ENCODE data around the gene COL18A1. TPM values are rescaled to one million over a fixed set of nuclear protein-coding genes. Genes with fewer than 3 reads are reported as not detected.

Gene COL18A1
- total and polyA plus RNA-seq, 7 experiments from 2014 or later = 7.0 to 89.8 (median 15.4) TPM

GRCh38 chr21:45423968-45424853 lies 19.2 kb downstream of the COL18A1 start:
- Histone ChIP-seq H3K36me3 (ENCODE audit: control insufficient read depth in 2 of 3, insufficient read depth in 3 of 3, low read length in 3 of 3) (no peaks in the 10 kb centered on the region), H3K27ac (ENCODE audit: low read depth, low read length) (no peak overlapping the region), H3K27me3 (ENCODE audit: control insufficient read depth in 2 of 2, insufficient read depth in 2 of 2, low read length in 2 of 2) (no peaks in the 10 kb centered on the region), H3K4me3 (ENCODE audit: low read length) (no peak overlapping the region), H3K4me1 (ENCODE audit: control insufficient read depth in 2 of 2, insufficient read depth in 2 of 2, low read length in 2 of 2) (no peaks in the 10 kb centered on the region), H3K9me3 (ENCODE audit: control insufficient read depth in 2 of 3, low read length in 3 of 3) (no peaks in the 10 kb centered on the region)
- H3K27me3 Mint-ChIP-seq = no peaks in the 10 kb centered on the region
- DNase-seq = no peak
- intact Hi-C loops (cut with micrococcal nuclease) = no loop called here
- ATAC-seq = no peak
- H3K4me3 Mint-ChIP-seq = no peak overlapping the region
- no peak overlapping the region for H3K27ac Mint-ChIP-seq
- no peaks in the 10 kb centered on the region for H3K36me3 Mint-ChIP-seq
- H3K4me1 Mint-ChIP-seq = peaks cover 0 to 2% (median 0%) of the 10 kb centered on the region in 7 donors
- H3K9me3 Mint-ChIP-seq = no peaks in the 10 kb centered on the region
- ChIA-PET POLR2A (no interaction called here), CTCF (no interaction called here)

GRCh38 chr21:45424854-45425795 lies 20.2 kb downstream of the COL18A1 start:
- intact Hi-C loops (cut with micrococcal nuclease) = no loop called here
- no peak overlapping the region for H3K4me3 Mint-ChIP-seq
- peaks cover 0 to 2% (median 0%) of the 10 kb centered on the region in 7 donors for H3K4me1 Mint-ChIP-seq
- H3K36me3 Mint-ChIP-seq = no peaks in the 10 kb centered on the region
- H3K4me1 ChIP-seq (ENCODE audit: control insufficient read depth in 2 of 2, insufficient read depth in 2 of 2, low read length in 2 of 2) = no peaks in the 10 kb centered on the region
- H3K27ac ChIP-seq (ENCODE audit: low read depth, low read length) = no peak overlapping the region
- ChIA-PET POLR2A (no interaction called here), CTCF (no interaction called here)
- H3K9me3 ChIP-seq (ENCODE audit: control insufficient read depth in 2 of 3, low read length in 3 of 3) = no peaks in the 10 kb centered on the region
- no peaks in the 10 kb centered on the region for H3K27me3 ChIP-seq (ENCODE audit: control insufficient read depth in 2 of 2, insufficient read depth in 2 of 2, low read length in 2 of 2)
- no peak for DNase-seq
- no peaks in the 10 kb centered on the region for H3K27me3 Mint-ChIP-seq
- H3K27ac Mint-ChIP-seq = no peak overlapping the region
- no peak overlapping the region for H3K4me3 ChIP-seq (ENCODE audit: low read length)
- H3K36me3 ChIP-seq (ENCODE audit: control insufficient read depth in 2 of 3, insufficient read depth in 3 of 3, low read length in 3 of 3) = no peaks in the 10 kb centered on the region
- ATAC-seq = no peak
- H3K9me3 Mint-ChIP-seq = no peaks in the 10 kb centered on the region

DNA sequence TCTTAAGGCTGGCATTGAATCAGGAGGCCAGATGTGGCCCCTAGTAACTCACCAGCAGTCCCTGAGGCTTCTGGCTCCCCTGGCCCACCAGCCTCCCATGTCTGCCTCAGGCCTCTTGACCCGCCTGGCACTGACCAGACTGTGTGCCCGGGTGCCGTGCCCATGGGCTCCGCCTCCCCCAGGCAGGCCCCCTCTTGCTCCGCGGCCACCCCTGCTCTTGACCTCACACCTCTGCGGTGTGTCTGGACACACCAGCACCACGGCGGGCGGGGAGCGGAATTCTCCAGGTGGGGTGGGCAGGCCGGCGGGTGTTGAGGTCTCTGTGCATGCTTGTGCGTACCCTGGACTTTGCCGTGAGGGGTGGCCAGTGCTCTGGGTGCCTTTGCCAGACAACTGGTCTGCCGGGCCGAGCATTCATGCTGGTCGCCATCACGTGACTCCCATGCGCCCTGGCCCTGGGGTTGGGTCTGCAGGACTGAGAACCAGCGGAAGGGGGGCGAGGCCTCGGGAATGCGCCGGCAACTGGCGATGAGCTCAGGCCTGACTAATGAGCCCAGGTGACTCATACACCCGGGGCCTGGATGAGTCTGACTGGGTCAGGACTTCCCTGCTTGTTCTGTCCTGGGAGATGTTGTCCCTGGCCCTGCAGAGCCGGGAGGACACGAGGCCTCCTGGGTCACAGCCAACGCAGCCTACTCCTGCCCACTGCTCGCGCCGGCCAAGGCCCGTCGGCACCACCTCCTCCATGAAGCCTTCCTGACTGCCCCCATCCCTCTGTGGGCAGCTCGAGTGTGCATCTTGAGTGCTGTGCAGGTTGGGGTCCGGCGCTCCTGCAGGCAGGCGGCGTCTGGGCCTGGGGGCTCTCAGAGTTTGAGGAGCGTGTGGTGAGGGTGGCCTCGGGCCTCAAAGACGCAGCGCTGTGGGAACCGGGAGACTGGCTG lies 22.6 kb downstream of the COL18A1 start:
- Histone ChIP-seq H3K4me3 (ENCODE audit: low read length) (no peak overlapping the region), H3K27me3 (ENCODE audit: control insufficient read depth in 2 of 2, insufficient read depth in 2 of 2, low read length in 2 of 2) (no peaks in the 10 kb centered on the region), H3K4me1 (ENCODE audit: control insufficient read depth in 2 of 2, insufficient read depth in 2 of 2, low read length in 2 of 2) (no peaks in the 10 kb centered on the region), H3K36me3 (ENCODE audit: control insufficient read depth in 2 of 3, insufficient read depth in 3 of 3, low read length in 3 of 3) (no peaks in the 10 kb centered on the region), H3K9me3 (ENCODE audit: control insufficient read depth in 2 of 3, low read length in 3 of 3) (no peaks in the 10 kb centered on the region), H3K27ac (ENCODE audit: low read depth, low read length) (no peak overlapping the region)
- ATAC-seq (no peak), DNase-seq (no peak)
- Mint-ChIP-seq H3K9me3 (no peaks in the 10 kb centered on the region), H3K27me3 (no peaks in the 10 kb centered on the region), H3K27ac (no peak overlapping the region), H3K4me3 (no peak overlapping the region), H3K36me3 (no peaks in the 10 kb centered on the region), H3K4me1 (no peaks in the 10 kb centered on the region)
- POLR2A ChIA-PET = no interaction called here
- intact Hi-C loops (cut with micrococcal nuclease) = no loop called here
- CTCF ChIA-PET = no interaction called here

DNA sequence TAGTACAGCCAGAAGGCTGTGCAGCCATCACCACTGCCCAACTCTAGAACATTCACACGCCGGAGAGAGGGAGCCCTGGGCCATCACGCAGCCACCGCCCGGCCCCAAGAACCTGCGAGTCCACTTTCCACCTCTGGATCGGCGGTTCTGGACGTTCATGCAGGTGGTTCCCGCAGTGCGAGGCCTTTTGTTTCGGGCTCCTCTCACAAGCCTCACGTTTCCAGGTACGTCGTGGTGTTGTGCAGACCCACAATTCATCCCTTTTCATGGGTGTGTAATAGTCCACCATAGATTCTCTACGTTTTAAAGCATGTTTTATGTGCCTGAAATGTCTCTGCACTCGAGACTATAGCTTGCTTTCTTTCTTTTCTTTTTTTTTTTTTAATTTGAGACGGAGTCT lies 23.6 kb downstream of the COL18A1 start:
- H3K27me3 Mint-ChIP-seq = no peaks in the 10 kb centered on the region
- Histone ChIP-seq H3K9me3 (ENCODE audit: control insufficient read depth in 2 of 3, low read length in 3 of 3) (no peaks in the 10 kb centered on the region), H3K4me3 (ENCODE audit: low read length) (no peak overlapping the region), H3K36me3 (ENCODE audit: control insufficient read depth in 2 of 3, insufficient read depth in 3 of 3, low read length in 3 of 3) (no peaks in the 10 kb centered on the region), H3K4me1 (ENCODE audit: control insufficient read depth in 2 of 2, insufficient read depth in 2 of 2, low read length in 2 of 2) (no peaks in the 10 kb centered on the region), H3K27me3 (ENCODE audit: control insufficient read depth in 2 of 2, insufficient read depth in 2 of 2, low read length in 2 of 2) (no peaks in the 10 kb centered on the region), H3K27ac (ENCODE audit: low read depth, low read length) (no peak overlapping the region)
- no peak overlapping the region for H3K27ac Mint-ChIP-seq
- intact Hi-C loops (cut with micrococcal nuclease) = no loop called here
- DNase-seq (no peak), ATAC-seq (no peak)
- CTCF ChIA-PET = interaction anchor here (1.6 kb wide), 1 partner anchor 12 kb away, joined by 5 read pairs; no protein-coding TSS in a partner anchor
- no peaks in the 10 kb centered on the region for H3K36me3 Mint-ChIP-seq
- no peaks in the 10 kb centered on the region for H3K4me1 Mint-ChIP-seq
- POLR2A ChIA-PET = no interaction called here
- H3K9me3 Mint-ChIP-seq = no peaks in the 10 kb centered on the region
- no peak overlapping the region for H3K4me3 Mint-ChIP-seq

DNA sequence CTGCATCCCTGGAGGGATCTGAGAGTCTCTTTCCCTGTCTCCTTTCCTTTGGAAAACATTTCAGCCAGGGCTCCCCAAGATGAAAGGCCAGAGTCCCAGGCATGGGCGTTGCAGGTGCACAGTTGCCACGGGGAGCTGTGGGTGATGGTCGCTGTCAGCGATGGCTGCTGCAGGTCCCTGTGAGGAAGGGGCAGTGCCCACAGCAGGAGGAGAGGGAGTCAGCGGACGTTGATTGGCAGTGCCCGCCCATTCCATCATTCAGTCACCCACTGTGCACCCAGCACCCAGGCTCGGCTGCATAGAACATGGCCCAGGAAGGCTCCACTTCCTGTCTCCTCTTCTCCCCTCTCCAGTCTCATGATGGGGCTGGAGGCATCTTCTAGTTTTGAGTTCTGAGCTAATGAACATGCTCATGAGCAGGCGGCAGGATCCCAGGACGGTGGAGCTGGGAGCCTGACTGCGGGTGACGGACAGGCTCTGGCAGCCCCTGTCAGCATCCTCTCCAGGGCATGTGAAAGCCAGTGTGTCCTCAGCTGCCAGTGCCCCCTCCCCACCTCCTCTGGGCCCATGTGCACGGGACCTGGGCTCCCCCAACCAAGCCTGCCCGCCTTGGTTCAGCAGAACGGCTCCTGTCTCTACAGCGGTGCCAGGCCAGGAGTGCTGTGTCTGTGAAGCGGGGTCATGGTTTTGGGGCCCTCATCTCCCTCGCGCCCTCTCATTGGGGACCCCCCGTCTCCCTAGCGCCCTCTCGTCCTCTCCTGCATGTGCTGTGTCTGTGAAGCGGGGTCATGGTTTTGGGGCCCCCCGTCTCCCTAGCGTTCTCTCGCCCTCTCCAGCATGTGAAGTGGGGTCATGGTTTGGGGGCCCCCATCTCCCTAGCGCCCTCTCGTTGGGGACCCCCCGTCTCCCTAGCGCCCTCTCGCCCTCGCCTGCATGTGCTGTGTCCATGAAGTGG lies 24.5 kb downstream of the COL18A1 start:
- Histone ChIP-seq H3K9me3 (ENCODE audit: control insufficient read depth in 2 of 3, low read length in 3 of 3) (no peaks in the 10 kb centered on the region), H3K4me3 (ENCODE audit: low read length) (no peak overlapping the region), H3K27me3 (ENCODE audit: control insufficient read depth in 2 of 2, insufficient read depth in 2 of 2, low read length in 2 of 2) (no peaks in the 10 kb centered on the region), H3K36me3 (ENCODE audit: control insufficient read depth in 2 of 3, insufficient read depth in 3 of 3, low read length in 3 of 3) (no peaks in the 10 kb centered on the region), H3K4me1 (ENCODE audit: control insufficient read depth in 2 of 2, insufficient read depth in 2 of 2, low read length in 2 of 2) (no peaks in the 10 kb centered on the region), H3K27ac (ENCODE audit: low read depth, low read length) (no peak overlapping the region)
- Mint-ChIP-seq H3K9me3 (no peaks in the 10 kb centered on the region), H3K4me1 (peaks cover 0 to 2% (median 0%) of the 10 kb centered on the region in 7 donors), H3K36me3 (no peaks in the 10 kb centered on the region), H3K4me3 (no peak overlapping the region), H3K27me3 (peaks cover 0 to 3% (median 0%) of the 10 kb centered on the region in 5 donors), H3K27ac (no peak overlapping the region)
- CTCF ChIA-PET = interaction anchor here (0.7 to 1.6 kb wide), 2 partner anchors 11 to 733 kb away, joined by 3 to 5 read pairs; no protein-coding TSS in a partner anchor
- no peak for DNase-seq
- intact Hi-C loops (cut with micrococcal nuclease) = loop anchor here in 1 of 2 donors (10.0 kb wide), 1 partner anchor 395 kb away; no protein-coding TSS in a partner anchor
- ATAC-seq = no peak
- POLR2A ChIA-PET = interaction anchor here (0.5 kb wide), 1 partner anchor 139 kb away, joined by 3 read pairs; no protein-coding TSS in a partner anchor
